Astrocyte of the spinal cord (primary cell): ENCODE results near the gene SIRPB2.

Experiments used
- DNase-seq: peaks from one replicate; pipeline ENCODE4 v3.0.0; 2011; ENCODE audit warnings: low read depth, low spot score
- H3K4me3 ChIP-seq: 2 replicates; pipeline ENCODE4 v1.5.1; 2011; ENCODE audit warnings: low read depth, mild to moderate bottlenecking, low read length, moderate library complexity
- in situ Hi-C: cut with HindIII; loops from 2 replicates; pipeline ENCODE4 v1.10.0; 2017; ENCODE audit warnings: low sequenced_read_pairs
- TF ChIP-seq, protein P1 (sequence below): IDR thresholded peaks from 2 replicates; pipeline ENCODE4 v1.5.1; 2012; ENCODE audit warnings: low read depth, mild to moderate bottlenecking, low read length, inconsistent platforms

The SIRPB2 gene

GRCh38 chr20:1467082-1467354, 24.2 kb downstream of the SIRPB2 start:
- no peak overlapping the region for H3K4me3 ChIP-seq
- DNase-seq = no peak
- TF ChIP-seq, protein P1, sequence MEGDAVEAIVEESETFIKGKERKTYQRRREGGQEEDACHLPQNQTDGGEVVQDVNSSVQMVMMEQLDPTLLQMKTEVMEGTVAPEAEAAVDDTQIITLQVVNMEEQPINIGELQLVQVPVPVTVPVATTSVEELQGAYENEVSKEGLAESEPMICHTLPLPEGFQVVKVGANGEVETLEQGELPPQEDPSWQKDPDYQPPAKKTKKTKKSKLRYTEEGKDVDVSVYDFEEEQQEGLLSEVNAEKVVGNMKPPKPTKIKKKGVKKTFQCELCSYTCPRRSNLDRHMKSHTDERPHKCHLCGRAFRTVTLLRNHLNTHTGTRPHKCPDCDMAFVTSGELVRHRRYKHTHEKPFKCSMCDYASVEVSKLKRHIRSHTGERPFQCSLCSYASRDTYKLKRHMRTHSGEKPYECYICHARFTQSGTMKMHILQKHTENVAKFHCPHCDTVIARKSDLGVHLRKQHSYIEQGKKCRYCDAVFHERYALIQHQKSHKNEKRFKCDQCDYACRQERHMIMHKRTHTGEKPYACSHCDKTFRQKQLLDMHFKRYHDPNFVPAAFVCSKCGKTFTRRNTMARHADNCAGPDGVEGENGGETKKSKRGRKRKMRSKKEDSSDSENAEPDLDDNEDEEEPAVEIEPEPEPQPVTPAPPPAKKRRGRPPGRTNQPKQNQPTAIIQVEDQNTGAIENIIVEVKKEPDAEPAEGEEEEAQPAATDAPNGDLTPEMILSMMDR = no peak
- in situ Hi-C loops = no loop called here

- peak; percentile 95 for DNase-seq
- TF ChIP-seq, protein P1 = peak; percentile 85
- in situ Hi-C loops = no loop called here
- peak within 1 kb of the TSS; percentile 76 for H3K4me3 ChIP-seq
Observed at GRCh38 chr20:1466211-1467081, 24.8 kb downstream of the SIRPB2 start, which contains the start of gene NSFL1C. Gene NSFL1C, minus strand, starts transcription at chr20:1466849. Its CDS starts 25 bp downstream, at chr20:1466824.

- DNase-seq = peak; percentile 28
- TF ChIP-seq, protein P1 = no peak
- in situ Hi-C loops = no loop called here
- H3K4me3 ChIP-seq = peak overlapping the region; percentile 76
Observed at GRCh38 chr20:1465470-1466210, 25.6 kb downstream of the SIRPB2 start.

DNA sequence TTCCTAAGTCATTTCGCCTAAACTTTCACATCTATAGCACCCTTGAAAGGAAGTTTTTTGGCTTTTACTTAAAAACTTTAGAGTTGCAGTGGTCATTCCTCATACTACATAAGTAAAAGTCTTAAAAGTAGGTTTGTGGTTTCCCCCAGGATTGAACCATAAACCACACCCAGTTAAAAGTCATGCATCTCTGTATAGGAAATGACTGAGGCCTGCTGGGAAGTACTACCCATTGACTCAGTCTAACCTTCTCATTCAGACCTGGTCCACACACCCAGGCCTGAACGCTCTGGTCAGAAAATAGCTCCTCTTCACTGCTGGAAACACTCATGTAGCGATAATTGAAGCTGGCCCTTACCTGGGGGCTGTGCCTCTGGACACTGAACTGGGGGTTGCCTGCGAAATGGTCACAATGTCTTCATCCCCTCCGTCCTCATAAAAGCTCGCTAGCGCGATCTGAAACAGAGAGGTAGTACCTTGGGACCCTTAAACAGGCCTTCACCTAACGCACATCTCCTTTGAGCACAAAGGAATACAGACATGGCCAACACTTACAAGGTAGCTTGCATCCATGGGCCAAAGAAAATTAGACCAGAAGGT, 27.1 kb downstream of the SIRPB2 start:
- in situ Hi-C loops = no loop called here
- TF ChIP-seq, protein P1 = no peak
- no peak overlapping the region for H3K4me3 ChIP-seq
- DNase-seq = no peak

GRCh38 chr20:1462834-1463233, 28.4 kb downstream of the SIRPB2 start:
- DNase-seq = no peak
- H3K4me3 ChIP-seq = no peak overlapping the region
- TF ChIP-seq, protein P1 = no peak
- in situ Hi-C loops = no loop called here

DNA sequence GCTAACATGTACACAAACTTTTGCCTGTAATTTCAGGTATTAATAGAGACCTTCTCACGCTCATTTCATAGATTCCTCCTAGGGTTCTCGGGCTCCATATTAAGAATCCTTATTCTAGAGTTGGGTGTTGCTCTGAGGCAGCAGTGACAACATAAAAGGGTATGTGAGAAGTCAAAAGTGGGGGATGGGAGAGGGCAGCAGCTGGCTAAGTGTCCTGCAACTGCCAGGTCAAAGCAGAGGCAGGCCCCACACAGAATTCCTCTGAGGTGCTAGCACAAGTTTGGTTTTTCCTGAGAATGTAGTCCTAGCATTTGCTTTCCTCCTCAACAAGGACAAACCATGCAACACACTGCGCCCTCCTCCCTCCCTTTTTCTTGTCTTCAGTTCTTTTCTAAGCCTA, 29.2 kb downstream of the SIRPB2 start:
- in situ Hi-C loops = no loop called here
- TF ChIP-seq, protein P1 = no peak
- DNase-seq = no peak
- H3K4me3 ChIP-seq = no peak overlapping the region
